ENCODE measurements around the gene LGMN. TPM values are rescaled to one million over a fixed set of nuclear protein-coding genes. Genes with fewer than 3 reads are reported as not detected.
"Not testable (repeated sequence)": the region's sequence is repeated elsewhere in the genome, so short reads cannot be mapped to it uniquely, and the experiment has no call there.

Gene LGMN
- total and polyA plus RNA-seq, 2 experiments from 2014 or later: 130 to 169 TPM

- not testable (repeated sequence) for H3K4me2 ChIP-seq; H3K27ac ChIP-seq; H3K9me3 ChIP-seq (ENCODE audit: low read depth); H2AFZ ChIP-seq; H3K4me3 ChIP-seq; H3K79me2 ChIP-seq; H3K36me3 ChIP-seq (replicated peaks; ENCODE audit: insufficient read depth, low read depth); H3K27me3 ChIP-seq; H3K4me1 ChIP-seq (ENCODE audit: insufficient read depth); H3K9me2 ChIP-seq (replicated peaks; ENCODE audit: insufficient read depth); H4K20me1 ChIP-seq (ENCODE audit: insufficient read depth, poor library complexity, severe bottlenecking)
- peak; percentile 63 for TF ChIP-seq CTCF (IDR thresholded peaks at IDR 0.05; ENCODE audit: poor library complexity)
- WGBS (ENCODE audit: low lambda C conversion rate, missing lambda C conversion rate): 80% methylated on average over 7 of the region's 7 CpGs
- DNase-seq (ENCODE audit: low spot score): peak; percentile 71
These were observed 33.6 kb downstream of the LGMN start for GRCh38 chr14:92714739-92715307.

- Histone ChIP-seq H3K9me3 (ENCODE audit: low read depth) (no peaks in the 10 kb centered on the region), H3K9me2 (replicated peaks; ENCODE audit: insufficient read depth) (no peaks in the 10 kb centered on the region), H3K4me2 (no peak overlapping the region), H4K20me1 (ENCODE audit: insufficient read depth, poor library complexity, severe bottlenecking) (no peaks in the 10 kb centered on the region), H3K4me1 (ENCODE audit: insufficient read depth) (no peaks in the 10 kb centered on the region), H3K36me3 (replicated peaks; ENCODE audit: insufficient read depth, low read depth) (no peaks in the 10 kb centered on the region), H3K4me3 (no peak overlapping the region), H2AFZ (no peak overlapping the region), H3K79me2 (no peaks in the 10 kb centered on the region), H3K27me3 (no peaks in the 10 kb centered on the region), H3K27ac (no peak overlapping the region)
- over 99% methylated on average over 8 of the region's 8 CpGs for WGBS (ENCODE audit: low lambda C conversion rate, missing lambda C conversion rate)
- DNase-seq (ENCODE audit: low spot score): no peak
- no peak for TF ChIP-seq CTCF (IDR thresholded peaks at IDR 0.05; ENCODE audit: poor library complexity)
- no peak for TF ChIP-seq EZH2phosphoT487 (IDR thresholded peaks at IDR 0.05; ENCODE audit: low read depth, severe bottlenecking, unreplicated experiment)
These were observed 35.8 kb downstream of the LGMN start for GRCh38 chr14:92712654-92713051.

- Histone ChIP-seq H4K20me1 (ENCODE audit: insufficient read depth, poor library complexity, severe bottlenecking) (no peaks in the 10 kb centered on the region), H2AFZ (no peak overlapping the region), H3K27me3 (no peaks in the 10 kb centered on the region), H3K4me2 (no peak overlapping the region), H3K27ac (no peak overlapping the region), H3K4me3 (no peak overlapping the region), H3K4me1 (ENCODE audit: insufficient read depth) (no peaks in the 10 kb centered on the region), H3K9me3 (ENCODE audit: low read depth) (no peaks in the 10 kb centered on the region), H3K79me2 (no peaks in the 10 kb centered on the region), H3K9me2 (replicated peaks; ENCODE audit: insufficient read depth) (no peaks in the 10 kb centered on the region), H3K36me3 (replicated peaks; ENCODE audit: insufficient read depth, low read depth) (no peaks in the 10 kb centered on the region)
- no peak for DNase-seq (ENCODE audit: low spot score)
- TF ChIP-seq EZH2phosphoT487 (IDR thresholded peaks at IDR 0.05; ENCODE audit: low read depth, severe bottlenecking, unreplicated experiment) (no peak), CTCF (IDR thresholded peaks at IDR 0.05; ENCODE audit: poor library complexity) (no peak), EZH2 (IDR thresholded peaks at IDR 0.05; ENCODE audit: borderline replicate concordance) (no peak)
- WGBS (ENCODE audit: low lambda C conversion rate, missing lambda C conversion rate): 93% methylated on average over 7 of the region's 7 CpGs
These were observed 36.3 kb downstream of the LGMN start for GRCh38 chr14:92711976-92712653.

Data from hepatocyte (in vitro differentiated cells).